ENCODE data around the gene GPR171. TPM values are rescaled to one million over a fixed set of nuclear protein-coding genes. Genes with fewer than 3 reads are reported as not detected.

Gene GPR171
- total RNA-seq, 3 donors from 2014 or later, result 0.48 to 7.2 (median 1.8) TPM

GRCh38 chr3:151213881-151214280 lies 10.9 kb upstream of the GPR171 start:
- Histone ChIP-seq H3K27ac (no peak overlapping the region), H3K9me3 (no peaks in the 10 kb centered on the region), H3K4me3 (no peak overlapping the region), H3K36me3 (no peaks in the 10 kb centered on the region), H3K27me3 (no peaks in the 10 kb centered on the region), H3K4me1 (no peaks in the 10 kb centered on the region)
- no peak for DNase-seq (ENCODE audit: low spot score in 2 of 2)
- intact Hi-C loops (cut with DNase I; ENCODE audit: low total_unique reads), result no loop called here
- TF ChIP-seq POLR2AphosphoS5 (IDR thresholded peaks at IDR 0.05), result no peak
- TF ChIP-seq, protein P1, sequence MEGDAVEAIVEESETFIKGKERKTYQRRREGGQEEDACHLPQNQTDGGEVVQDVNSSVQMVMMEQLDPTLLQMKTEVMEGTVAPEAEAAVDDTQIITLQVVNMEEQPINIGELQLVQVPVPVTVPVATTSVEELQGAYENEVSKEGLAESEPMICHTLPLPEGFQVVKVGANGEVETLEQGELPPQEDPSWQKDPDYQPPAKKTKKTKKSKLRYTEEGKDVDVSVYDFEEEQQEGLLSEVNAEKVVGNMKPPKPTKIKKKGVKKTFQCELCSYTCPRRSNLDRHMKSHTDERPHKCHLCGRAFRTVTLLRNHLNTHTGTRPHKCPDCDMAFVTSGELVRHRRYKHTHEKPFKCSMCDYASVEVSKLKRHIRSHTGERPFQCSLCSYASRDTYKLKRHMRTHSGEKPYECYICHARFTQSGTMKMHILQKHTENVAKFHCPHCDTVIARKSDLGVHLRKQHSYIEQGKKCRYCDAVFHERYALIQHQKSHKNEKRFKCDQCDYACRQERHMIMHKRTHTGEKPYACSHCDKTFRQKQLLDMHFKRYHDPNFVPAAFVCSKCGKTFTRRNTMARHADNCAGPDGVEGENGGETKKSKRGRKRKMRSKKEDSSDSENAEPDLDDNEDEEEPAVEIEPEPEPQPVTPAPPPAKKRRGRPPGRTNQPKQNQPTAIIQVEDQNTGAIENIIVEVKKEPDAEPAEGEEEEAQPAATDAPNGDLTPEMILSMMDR (IDR thresholded peaks at IDR 0.05), result no peak
- no peak for TF ChIP-seq POLR2A (IDR thresholded peaks at IDR 0.05)

GRCh38 chr3:151213151-151213550 lies 10.1 kb upstream of the GPR171 start:
- intact Hi-C loops (cut with DNase I; ENCODE audit: low total_unique reads), result no loop called here
- TF ChIP-seq, protein P1 (IDR thresholded peaks at IDR 0.05), result no peak
- TF ChIP-seq POLR2AphosphoS5 (IDR thresholded peaks at IDR 0.05) (no peak), POLR2A (IDR thresholded peaks at IDR 0.05) (no peak)
- no peak overlapping the region for H3K27ac ChIP-seq

DNA sequence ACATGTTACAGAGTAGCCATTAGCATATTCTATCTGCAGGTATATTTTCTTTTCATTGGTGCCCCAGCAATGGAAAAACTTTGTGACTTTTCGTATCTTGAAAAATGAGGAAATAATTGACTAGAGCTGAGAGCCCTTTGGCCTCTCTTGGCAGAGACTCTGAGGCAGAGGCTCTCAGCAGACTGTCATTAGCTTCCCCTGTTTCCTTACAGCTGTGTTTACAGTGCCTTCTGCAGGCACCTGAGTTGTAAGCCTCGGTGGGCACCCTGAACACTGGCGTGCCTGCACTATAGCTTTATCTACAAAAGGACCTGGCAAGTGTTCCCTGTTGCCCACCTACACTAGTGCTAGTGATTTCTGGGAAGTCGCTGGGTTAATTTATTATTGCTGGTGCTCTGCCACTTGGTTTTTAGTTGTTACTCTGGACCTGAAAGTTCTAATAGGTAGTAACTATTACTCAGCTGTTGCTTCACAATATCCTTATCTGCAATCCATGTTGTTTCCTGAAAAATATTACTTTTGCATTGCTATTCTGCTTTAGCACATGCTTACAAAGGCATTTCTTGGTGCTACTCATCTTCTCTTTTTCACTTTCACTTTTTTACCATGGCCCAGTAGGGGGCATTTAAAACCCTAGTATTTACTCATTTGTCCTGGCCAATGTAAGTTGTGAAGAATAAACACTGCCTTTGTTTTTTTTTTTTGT lies 7.8 kb upstream of the GPR171 start:
- Histone ChIP-seq H3K9me3 (no peaks in the 10 kb centered on the region), H3K27ac (no peak overlapping the region), H3K36me3 (no peaks in the 10 kb centered on the region), H3K4me1 (no peaks in the 10 kb centered on the region), H3K4me3 (no peak overlapping the region), H3K27me3 (no peaks in the 10 kb centered on the region)
- DNase-seq (ENCODE audit: low spot score in 2 of 2), result no peak
- TF ChIP-seq, protein P1 (IDR thresholded peaks at IDR 0.05), result no peak
- TF ChIP-seq POLR2AphosphoS5 (IDR thresholded peaks at IDR 0.05) (no peak), POLR2A (IDR thresholded peaks at IDR 0.05) (no peak)
- intact Hi-C loops (cut with DNase I; ENCODE audit: low total_unique reads), result no loop called here

More at GRCh38 chr3:151213151-151213550, 10.1 kb upstream of the GPR171 start:
- Histone ChIP-seq H3K9me3 (no peaks in the 10 kb centered on the region), H3K36me3 (no peaks in the 10 kb centered on the region), H3K4me1 (no peaks in the 10 kb centered on the region), H3K4me3 (no peak overlapping the region), H3K27me3 (no peaks in the 10 kb centered on the region)
- DNase-seq (ENCODE audit: low spot score in 2 of 2), result no peak

GRCh38 chr3:151209654-151210053 lies 6.6 kb upstream of the GPR171 start:
- TF ChIP-seq POLR2A (IDR thresholded peaks at IDR 0.05) (no peak), POLR2AphosphoS5 (IDR thresholded peaks at IDR 0.05) (no peak)
- TF ChIP-seq, protein P1 (IDR thresholded peaks at IDR 0.05), result no peak
- Histone ChIP-seq H3K4me1 (no peaks in the 10 kb centered on the region), H3K27me3 (no peaks in the 10 kb centered on the region), H3K36me3 (no peaks in the 10 kb centered on the region), H3K9me3 (no peaks in the 10 kb centered on the region), H3K4me3 (no peak overlapping the region), H3K27ac (no peak overlapping the region)
- no peak for DNase-seq (ENCODE audit: low spot score in 2 of 2)
- intact Hi-C loops (cut with DNase I; ENCODE audit: low total_unique reads), result no loop called here

DNA sequence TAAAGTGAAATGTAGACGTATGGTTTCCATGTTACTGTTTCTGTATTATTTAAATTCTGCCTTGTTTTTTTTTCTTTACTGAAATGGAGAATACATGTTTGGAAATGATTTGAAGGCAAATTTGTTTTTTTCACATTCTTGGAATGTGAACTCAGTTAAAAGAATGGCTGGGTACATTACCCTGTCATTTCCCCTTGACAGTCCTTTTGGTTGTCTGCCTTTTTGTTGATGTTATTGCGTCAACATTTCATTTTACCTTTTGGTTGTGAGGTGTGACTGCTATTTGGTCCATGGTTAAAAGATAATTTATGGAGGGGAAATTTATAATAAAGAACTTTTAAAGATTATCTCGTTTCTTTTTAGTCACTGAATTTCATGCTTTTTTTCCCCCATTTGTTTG lies 3.2 kb upstream of the GPR171 start:
- H3K4me1 ChIP-seq, result no peaks in the 10 kb centered on the region
- no peaks in the 10 kb centered on the region for H3K9me3 ChIP-seq
- H3K36me3 ChIP-seq, result no peaks in the 10 kb centered on the region
- intact Hi-C loops (cut with DNase I; ENCODE audit: low total_unique reads), result no loop called here
- no peaks in the 10 kb centered on the region for H3K27me3 ChIP-seq
- H3K27ac ChIP-seq, result no peak overlapping the region
- TF ChIP-seq, protein P1 (IDR thresholded peaks at IDR 0.05), result no peak
- TF ChIP-seq POLR2A (IDR thresholded peaks at IDR 0.05), result no peak
- TF ChIP-seq POLR2AphosphoS5 (IDR thresholded peaks at IDR 0.05), result no peak
- no peak for DNase-seq (ENCODE audit: low spot score in 2 of 2)
- H3K4me3 ChIP-seq, result no peak overlapping the region
